ENCODE results near the gene SBSN.
"Not testable (repeated sequence)": the region's sequence is repeated elsewhere in the genome, so short reads cannot be mapped to it uniquely, and the experiment has no call there.

Gene SBSN

DNA sequence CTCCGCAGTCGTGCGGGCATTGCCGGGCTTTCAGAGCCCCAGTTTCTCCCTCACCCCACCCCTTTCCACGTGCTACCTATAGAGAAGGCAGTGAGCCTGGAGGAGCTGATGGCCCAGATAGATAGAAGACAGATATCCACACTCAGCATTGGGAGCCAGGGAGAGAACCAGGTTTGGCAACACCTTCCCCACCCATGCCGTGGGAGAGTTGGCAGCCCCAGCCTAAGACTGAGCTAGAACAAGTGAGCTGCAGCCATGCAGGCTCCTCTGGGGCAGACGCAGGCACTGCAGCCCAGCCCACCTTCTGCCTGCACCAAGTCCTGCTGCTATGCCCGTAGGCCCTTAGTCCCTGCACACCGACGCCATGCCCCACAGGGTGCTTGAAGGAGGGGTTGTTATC is 27.5 kb downstream of the SBSN start:
- DNase-seq, result no peak

DNA sequence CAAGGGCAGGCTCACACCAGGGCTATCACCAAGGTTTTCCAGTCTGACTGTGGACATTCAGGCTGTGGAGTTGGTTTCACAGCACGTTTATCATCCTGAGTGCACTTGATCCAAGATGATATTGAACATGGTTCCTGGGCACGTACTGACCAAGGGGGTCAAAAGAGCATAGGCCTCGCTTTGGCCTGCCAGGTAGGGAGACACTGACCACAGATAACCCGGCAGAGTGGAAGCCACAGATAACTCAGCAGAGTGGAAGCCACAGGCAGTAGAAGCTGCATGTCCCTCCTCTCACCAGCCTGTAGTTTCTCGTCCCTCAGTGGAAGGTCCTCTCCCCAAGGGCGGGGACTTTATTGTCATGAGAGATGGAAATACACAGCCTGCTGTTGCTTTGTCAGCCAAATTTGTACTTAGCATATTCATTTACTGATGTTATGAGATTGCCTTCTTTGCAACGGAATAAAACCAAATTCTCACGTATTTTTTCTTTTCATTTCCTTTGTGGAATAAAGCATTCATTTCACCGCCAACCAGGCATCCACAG is 29.1 kb downstream of the SBSN start:
- no peak for DNase-seq

DNA sequence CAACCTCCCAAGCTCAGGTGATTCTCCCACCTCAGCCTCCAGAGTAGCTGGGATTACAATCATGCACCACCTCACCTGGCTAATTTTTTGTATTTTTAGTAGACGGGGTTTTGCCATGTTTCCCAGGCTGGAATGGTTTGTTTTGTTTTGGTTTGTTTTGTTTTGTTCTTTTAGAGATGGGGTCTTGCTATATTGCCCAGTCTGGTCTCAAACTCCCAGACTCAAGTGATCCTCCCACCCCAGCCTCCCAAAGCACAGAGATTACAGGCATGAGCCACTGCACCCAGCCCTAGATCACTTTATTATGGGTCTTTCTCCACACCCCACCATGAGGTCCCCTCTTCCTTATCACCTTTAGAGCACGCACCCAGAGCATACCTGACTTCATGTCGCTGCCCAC is 29.9 kb downstream of the SBSN start:
- no peak for DNase-seq

DNA sequence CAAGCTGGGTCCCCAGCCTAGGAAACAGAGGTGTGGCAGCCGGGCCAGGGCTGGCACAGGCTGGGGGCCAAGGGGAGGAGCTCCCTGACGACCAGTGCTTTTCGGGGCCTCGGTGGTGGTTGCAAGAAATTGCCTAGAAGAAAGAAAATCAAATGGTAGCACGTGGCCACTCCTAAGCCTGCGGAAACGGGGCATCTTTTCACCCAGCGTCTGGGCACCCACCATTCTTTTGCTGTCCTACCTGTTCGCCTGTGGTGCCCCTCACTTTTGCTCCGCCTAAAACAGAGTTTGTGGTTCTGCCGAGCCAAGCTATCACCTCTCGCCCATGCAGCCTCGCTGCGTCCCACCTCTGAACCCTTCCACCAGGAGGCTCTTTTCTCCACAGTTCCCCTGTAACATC is 30.7 kb downstream of the SBSN start:
- DNase-seq, result no peak

DNA sequence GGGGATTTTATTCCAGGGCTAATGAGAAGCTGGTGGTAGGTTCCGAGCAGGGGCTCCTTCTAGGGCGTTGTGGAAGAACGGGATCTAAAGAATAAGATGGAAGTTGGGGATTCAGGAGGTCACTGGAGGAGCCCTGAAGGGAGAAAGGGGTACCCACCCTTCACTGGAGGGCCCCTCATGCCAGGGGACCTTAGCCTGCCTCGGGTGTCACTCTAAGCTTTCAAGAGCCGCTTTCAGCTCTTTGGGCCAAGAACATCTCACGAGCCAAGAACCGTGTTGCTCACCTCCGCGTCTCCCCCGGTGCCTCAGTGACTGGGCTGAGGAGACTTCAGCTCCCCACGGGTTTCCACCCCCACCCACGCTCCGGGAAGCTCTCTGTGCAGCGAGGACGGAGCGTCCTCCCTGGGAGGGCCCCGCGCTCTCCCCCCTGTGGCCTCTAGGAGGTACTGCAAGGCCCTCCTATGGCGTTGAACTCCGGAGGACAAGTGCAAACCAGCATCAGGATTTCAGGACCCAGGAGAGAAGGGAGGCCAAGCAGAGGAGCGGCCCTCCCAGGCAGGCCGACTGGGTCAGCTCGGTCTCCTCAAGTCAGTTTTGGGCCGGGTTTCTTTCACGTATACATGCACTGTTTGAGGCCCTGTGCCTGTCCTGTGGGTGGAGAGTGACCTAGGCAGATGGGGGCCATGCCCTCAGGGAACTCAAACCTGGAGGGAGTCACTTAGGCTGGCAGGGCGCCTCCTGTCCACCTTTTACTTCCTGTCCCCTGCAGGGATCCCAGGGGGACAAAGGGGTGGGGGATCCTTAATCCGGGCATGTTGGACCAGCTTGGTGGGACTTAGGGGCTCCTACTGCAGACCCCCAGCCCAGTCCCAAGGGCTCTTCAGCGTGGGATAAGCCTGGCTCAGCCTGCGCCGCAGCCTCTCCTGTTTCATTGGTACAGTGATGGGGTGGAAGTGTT is 32.7 kb downstream of the SBSN start:
- peak; percentile 21 for DNase-seq

DNA sequence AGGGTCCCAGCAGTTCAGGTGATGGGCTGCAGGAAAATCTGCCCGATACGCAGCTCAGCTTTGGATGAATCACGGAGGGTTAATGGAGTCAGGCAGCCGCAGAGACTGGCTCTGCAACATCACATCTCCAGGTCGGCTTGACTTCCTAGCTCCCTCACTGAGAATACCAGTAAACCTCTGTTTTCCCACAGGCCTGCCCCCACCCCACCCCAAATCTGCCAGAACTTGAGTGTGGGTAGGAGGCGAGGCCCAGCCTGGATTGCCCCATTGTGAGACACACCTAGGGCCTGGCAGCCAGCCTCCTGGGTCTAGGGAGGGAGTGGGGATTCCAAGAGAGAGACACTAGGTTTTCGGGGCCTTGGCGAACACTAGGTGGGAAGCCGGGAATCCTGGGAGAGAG is 34.1 kb downstream of the SBSN start:
- no peak for DNase-seq

DNA sequence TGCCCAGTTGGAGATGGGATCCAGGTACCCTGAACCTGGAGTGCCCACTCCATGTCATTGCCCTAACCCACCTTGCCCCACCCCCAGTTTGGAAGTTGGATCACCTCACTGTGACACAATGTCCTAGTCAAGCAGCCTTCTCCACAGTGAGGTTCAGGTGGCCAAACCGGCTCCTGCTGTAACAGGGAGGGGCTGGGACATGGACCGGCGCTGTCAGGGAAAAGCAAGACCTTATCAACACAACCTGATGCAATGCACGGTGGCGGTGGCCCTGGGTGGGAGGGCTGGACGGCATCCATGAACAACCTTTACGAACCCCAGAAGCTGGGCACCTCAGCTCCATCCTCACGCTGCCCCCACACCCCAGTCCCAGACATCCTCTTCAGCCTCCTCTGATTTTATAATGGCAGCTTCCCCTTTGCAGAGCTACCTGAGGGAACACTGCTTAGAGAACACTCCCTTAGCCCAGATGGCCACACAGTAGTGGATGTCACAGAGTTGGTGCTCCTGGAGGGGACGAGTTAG is 36.2 kb downstream of the SBSN start:
- DNase-seq, result no peak

DNA sequence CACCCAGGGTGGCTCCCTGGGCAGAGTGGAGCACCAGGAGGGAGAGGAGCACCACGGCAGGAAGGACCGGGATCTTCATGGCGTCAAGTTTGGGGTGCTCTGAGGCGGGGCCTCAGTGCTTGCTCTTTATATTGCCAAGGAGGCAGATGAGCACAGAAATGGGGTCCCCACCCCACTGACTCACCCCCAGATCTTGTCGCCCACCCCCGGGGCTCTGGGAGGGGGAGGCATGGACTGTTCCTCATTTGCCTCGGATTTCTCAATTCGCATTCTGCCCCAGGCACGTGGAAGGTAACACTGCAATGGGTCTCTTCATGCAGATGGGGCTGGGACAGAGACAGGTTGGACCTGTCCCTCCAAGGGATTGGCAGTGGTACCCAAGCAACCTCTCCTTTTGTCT is 37.7 kb downstream of the SBSN start, which contains the start of gene KRTDAP:
Gene KRTDAP (minus strand): TSS at position 101 of the 400 bp plus-strand sequence. CDS start 22 bp downstream, at position 79.
- DNase-seq, result no peak

DNA sequence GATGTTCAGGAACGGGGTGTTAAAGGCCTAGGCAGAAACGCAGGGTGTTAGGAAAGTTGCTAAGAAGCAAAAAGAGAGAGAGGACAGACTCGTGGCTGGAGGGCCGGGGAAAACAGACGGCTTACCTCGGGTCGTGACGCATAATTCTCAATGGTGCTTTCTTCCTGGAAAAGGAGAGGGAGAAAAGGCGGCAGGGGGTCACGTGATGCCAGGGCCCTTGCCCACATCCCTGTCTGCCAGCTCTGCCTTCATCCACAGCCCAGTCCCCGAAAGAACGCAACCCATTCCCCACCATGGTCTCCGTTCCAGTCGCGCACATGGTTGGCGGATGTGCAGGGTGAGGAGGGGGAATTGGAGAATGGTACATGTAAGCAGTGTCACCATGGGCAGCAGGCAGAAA is 39.4 kb downstream of the SBSN start:
- DNase-seq, result no peak

DNA sequence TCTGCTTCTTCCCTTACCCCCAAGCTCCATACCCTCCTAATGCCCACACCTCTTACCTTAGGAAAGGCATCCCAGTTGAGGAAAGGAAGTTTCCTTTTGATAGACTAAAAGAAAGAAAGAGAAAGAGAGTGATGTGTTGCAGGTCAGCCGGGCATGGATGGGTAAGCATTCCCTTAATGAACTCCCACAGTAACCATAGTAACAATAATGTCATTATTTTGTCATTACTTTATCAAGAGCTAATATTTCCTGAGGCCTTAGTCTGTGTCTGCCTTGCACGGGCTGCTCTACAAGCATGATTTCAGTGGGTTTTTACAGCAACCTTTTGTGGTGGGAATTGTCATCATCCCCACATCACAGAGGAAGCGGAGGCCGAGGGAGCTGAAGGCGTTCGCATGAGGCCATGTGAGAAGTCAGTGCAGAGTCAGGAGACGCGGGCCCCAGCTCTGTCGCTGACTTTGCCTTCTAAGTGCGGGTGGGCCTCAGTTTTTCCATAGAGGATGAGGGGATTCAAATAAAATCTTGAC is 40.4 kb downstream of the SBSN start:
- DNase-seq, result no peak

DNA sequence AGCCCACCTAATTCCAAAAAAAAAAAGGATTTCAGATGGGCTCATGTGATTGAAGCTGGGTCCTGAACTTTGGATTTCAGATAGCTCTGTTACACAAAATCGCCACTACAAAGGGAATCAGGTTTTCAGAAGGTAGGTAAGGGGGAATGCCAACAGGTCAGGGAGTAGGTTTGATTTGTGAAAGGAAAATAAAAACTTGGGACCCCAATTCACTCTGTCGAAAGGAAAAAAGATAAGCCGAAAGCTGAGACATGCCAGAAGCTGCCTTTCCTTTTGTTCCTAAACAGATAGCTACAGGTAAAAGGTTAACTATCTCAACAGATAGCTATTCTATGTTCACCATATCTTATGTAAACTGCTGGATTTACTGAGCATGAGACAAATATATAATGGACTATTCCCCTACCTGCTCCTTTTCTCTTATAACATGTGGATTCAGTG is 41.8 kb downstream of the SBSN start:
- no peak for DNase-seq

DNA sequence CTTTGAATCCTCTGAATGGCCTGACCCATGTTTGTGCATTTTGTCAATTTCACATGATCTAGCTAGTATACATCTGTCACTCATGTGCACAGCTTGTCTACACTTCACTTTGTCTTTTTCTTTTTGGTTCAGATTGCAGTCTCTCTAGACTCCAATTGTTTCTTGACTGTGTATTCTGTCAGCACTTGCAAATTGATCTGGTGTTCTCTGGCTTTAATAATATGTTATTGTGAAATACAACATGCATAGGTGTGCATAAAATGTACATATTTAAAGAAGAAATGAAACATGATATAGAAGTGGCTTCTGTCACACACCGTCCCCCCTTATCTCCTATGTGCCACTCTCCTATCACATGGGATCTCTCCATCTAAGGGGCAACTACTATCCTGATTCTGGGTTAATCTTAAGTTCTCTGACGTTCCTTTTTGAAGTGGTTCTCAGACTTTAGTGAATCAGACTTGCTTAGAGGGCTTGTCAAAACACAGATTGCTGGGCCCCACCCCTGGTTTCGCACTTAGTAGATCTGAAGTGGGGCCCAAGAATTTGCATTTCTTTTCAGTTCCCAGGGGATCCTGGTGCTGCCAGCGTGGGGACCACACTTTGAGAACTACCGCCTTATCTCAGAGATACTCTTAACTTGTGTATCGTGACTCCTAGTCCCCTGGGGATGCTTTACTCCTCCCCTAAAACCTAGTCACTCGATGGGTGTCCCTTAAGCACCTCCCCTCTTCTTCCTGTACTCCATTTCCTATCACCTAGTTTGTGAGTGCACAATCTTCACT is 43.7 kb downstream of the SBSN start:
- DNase-seq, result no peak

DNA sequence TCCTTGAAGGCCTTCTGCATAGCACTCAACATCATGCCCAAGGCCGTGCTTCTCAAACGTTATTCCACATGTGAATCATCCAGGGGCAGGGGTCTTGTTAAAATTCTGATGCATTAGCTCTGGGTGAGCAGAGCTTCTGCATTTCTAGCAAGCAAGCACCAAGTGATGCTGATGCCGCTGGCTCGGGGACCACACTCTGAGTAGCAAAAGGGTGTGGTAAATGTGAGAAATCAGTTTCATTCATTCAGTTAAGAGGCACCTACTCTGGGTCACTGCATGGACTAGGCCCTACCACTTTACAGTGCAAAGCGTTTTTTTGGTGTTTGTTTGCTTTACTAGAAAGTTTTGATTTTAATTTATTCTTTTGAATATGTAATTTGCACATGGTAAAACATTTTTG is 45.0 kb downstream of the SBSN start:
- DNase-seq, result no peak

DNA sequence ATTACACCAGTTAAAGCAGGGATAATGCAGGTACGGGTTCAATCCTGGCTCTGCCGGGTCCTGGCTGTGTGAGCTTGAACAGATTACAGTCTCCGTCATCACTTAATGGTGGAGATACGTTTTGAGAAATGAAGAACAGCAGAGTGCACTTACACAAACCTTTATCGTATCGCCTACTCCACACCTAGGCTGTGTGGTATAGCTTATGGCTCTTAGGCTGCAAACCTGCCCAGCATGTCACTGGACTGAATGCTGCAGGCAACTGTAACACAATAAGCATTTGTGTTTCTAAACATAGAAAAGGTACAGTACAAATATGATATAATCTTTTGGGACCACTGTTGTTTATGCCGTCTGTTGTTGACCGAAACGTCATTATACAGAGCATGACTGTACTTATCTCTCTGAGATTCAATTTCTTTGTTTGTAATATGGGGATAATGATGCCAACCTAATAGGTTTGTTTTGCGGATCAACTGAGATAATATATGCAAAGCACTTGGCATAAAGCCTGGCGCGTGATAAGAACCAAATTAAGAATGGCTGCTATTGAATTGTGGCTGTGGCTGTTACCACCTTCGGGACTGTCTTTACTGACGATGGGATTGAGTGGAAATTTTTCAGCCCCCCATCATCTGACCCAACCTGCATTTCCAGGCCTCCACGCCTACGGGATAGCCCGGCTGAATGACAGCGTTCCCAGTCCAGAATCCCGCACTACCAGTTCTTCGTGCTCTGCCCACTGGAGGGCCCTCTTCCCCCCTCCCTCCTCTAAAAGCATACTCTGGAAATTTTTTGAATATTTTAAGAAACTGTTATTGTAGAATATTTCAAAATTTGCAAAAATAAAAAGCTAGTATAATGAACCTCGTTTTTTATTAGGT is 49.1 kb downstream of the SBSN start:
- peak; percentile 77 for DNase-seq

DNA sequence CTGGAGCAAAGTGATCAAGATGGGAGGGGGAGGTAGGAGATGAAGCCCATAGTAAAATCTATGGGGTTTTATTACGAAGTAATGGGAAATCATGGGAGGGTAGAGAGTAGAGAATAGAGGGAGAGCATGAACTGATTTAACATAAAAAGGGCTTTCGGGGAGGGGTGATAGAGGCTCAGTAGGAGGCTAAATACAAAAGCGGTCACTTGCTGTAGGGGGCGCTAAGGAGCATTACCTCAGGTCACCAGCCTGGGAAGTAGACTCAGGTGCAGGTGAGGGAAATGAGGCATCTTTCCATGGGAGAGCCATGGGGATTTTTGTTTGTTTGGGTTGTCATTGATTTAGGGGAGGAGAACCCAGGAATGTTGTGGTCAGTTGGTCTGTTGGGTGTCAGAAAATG is 52.0 kb downstream of the SBSN start:
- DNase-seq, result no peak

DNA sequence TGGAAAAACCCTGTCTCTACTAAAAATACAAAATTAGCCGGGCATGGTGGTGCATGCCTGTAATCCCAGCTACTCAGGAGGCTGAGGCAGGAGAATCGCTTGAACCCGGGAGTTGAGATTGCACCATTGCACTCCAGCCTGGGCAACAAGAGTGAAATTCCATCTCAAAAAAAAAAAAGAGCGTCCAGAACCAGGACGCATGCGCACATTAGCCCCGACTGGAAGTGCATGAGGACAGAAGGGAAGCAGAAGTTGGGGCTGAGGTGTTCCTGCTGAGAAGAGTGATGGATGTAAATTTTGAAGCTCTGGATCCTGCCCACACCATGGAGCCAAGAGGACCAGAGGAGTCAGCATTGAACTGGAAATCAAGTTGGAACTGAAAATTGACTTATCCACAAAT is 53.5 kb downstream of the SBSN start:
- not testable (repeated sequence) for DNase-seq

DNA sequence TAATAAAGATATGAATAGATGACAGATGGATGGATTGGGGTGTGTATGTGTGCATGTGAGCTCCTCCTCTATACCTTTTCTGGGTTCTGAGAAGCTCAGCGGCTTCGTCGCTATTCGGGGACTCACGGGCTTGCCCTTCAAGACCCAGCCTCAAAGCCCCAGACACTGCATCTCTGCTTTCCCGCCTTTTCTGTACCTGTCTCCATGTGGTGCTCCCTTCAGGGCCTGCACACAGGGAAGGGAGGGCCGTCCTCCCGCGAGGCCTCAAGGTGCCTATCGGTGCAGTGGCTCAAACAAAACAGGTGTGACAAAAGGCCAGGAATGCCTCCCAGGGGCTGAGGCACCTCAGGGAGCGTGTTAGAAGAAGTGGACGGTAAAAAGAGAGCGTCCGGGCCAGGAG is 54.0 kb downstream of the SBSN start:
- DNase-seq, result no peak
